AG04450 (cell line): ENCODE data around the gene CACNG3. TPM values are rescaled to one million over a fixed set of nuclear protein-coding genes. Genes with fewer than 3 reads are reported as not detected.

Experiments used
- CTCF ChIA-PET: fragments of 300-600, 350-600 bp; formaldehyde crosslinking; extraction: SDS; loops from one replicate; lab custom pipeline; 2022; ENCODE audit warnings: antibody characterized with exemption, inconsistent platforms; lab: Charles Lee
- POLR2A ChIA-PET: fragments of 350-600 bp; formaldehyde crosslinking; extraction: SDS; loops from one replicate; lab custom pipeline; 2021; ENCODE audit warnings: antibody characterized with exemption, inconsistent platforms; lab: Yijun Ruan, JAX
- DNase-seq: peaks from one replicate; pipeline ENCODE4 v3.0.0-alpha.2; 2011; ENCODE audit warnings: low read depth, low spot score
- H3K27ac ChIP-seq: one replicate; pipeline ENCODE4 v1.5.1; 2012; ENCODE audit warnings: low read depth, low read length, control low read depth
- H3K27me3 ChIP-seq: one replicate; pipeline ENCODE4 v1.6.0; 2012; ENCODE audit warnings: low read length; ENCODE audit not compliant: control insufficient read depth, insufficient read depth
- H3K4me3 ChIP-seq: 2 replicates; pipeline ENCODE4 v1.5.1; 2011; ENCODE audit warnings: mild to moderate bottlenecking, low read depth, low read length, control low read depth
- H3K9me3 ChIP-seq: 2 replicates; pipeline ENCODE4 v1.5.1; 2012; ENCODE audit warnings: low read length; ENCODE audit not compliant: control insufficient read depth, insufficient read depth
- CTCF ChIP-seq: IDR thresholded peaks from 2 replicates; pipeline ENCODE4 v1.5.1; 2011; ENCODE audit warnings: low read depth, low read length, control low read depth, inconsistent platforms
- polyA plus RNA-seq: library from polyadenylated mRNA; depleted of rRNA; stranded (reverse); fragments of >200 nt; gene quantifications from 2 replicates; pipeline ENCODE4 v1.2.3, GENCODE V29; 2011

CACNG3 gene
- polyA plus RNA-seq, 1 experiment: not detected

GRCh38 chr16:24286741-24287405 is 30.7 kb downstream of the CACNG3 start:
- no peak for TF ChIP-seq CTCF

GRCh38 chr16:24288516-24288915 is 32.4 kb downstream of the CACNG3 start:
- CTCF ChIA-PET: no interaction called here

More at GRCh38 chr16:24286741-24287405, 30.7 kb downstream of the CACNG3 start:
- H3K4me3 ChIP-seq: no peak overlapping the region
- no peaks in the 10 kb centered on the region for H3K9me3 ChIP-seq
- H3K27me3 ChIP-seq: no peaks in the 10 kb centered on the region
- no peak overlapping the region for H3K27ac ChIP-seq
- ChIA-PET CTCF (no interaction called here), POLR2A (no interaction called here)
- DNase-seq: no peak

DNA sequence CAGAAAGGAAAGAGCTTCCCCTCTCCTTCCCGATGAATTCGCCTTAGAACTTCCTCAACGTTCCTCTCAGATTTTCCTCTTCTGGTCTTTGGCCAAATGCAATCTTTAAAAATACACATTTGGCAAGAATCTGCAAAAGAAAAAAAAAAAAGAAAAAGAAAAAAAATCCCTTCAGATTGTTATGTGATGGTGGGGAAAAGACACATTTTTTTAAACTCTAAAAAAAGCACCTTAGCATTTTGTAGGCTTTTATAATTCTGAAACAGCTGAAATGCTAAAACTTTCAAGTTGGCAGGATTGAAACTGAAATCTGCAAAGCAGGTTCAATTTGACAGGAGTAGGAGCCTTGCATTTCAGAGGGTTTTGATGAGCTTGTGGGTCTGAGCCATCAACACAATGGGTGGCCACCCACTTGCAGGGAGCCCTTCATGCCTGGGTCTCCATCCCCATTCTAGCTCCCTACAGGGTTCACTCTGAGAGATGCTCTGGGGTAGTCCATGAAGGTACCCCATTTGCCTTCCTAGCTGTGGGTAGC is 33.1 kb downstream of the CACNG3 start:
- no peak overlapping the region for H3K27ac ChIP-seq
- ChIA-PET CTCF (no interaction called here), POLR2A (no interaction called here)
- no peak overlapping the region for H3K4me3 ChIP-seq
- H3K9me3 ChIP-seq: no peaks in the 10 kb centered on the region
- no peak for TF ChIP-seq CTCF
- DNase-seq: no peak
- no peaks in the 10 kb centered on the region for H3K27me3 ChIP-seq

More at GRCh38 chr16:24288516-24288915, 32.4 kb downstream of the CACNG3 start:
- H3K27ac ChIP-seq: no peak overlapping the region
- DNase-seq: no peak
- H3K4me3 ChIP-seq: no peak overlapping the region
- H3K9me3 ChIP-seq: no peaks in the 10 kb centered on the region
- H3K27me3 ChIP-seq: no peaks in the 10 kb centered on the region
- POLR2A ChIA-PET: no interaction called here
- TF ChIP-seq CTCF: no peak

DNA sequence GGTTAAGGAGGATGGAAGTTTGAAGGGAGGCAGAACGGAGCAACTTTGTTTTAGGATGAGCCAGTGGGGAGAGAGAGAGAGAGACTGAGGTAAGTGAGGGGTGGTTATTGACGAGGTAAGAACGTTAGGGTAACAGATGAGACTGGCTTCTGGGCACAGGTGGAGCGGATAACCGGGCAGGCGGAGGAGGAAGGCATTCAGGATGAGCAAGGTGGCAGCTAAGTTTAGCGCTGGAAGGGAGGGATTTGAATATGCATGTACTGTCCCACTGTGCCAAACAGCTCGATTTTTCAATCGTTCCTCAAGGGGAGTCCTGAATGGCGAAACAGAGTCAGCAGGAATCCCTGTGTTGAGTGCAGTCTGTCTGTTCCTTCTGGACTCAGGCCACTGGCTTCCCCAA is 35.8 kb downstream of the CACNG3 start:
- no peak for DNase-seq
- TF ChIP-seq CTCF: no peak
- no peak overlapping the region for H3K27ac ChIP-seq
- POLR2A ChIA-PET: no interaction called here
- CTCF ChIA-PET: no interaction called here
- no peak overlapping the region for H3K4me3 ChIP-seq
- no peaks in the 10 kb centered on the region for H3K27me3 ChIP-seq
- H3K9me3 ChIP-seq: no peaks in the 10 kb centered on the region

DNA sequence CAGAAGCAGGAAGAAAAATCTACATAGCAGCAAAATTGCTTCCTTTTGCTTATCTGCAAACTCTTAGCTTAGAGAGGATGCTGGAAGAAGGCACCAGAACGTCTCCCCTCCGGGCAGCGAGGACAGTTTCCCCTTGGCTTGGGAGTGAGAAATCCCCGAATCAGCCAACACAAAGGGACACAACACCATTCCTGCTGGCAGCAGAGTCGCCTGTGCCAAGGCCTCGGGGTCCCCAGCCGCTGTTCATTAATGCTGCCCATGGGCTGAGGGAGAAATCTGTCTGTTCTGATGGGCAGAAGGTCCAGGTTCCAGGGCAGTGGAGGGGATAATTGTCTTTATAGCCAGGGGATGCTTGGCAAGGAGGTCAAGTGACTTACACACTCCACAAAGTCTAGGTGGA is 38.0 kb downstream of the CACNG3 start:
- DNase-seq: no peak
- ChIA-PET CTCF (no interaction called here), POLR2A (no interaction called here)
- no peaks in the 10 kb centered on the region for H3K27me3 ChIP-seq
- no peak overlapping the region for H3K4me3 ChIP-seq
- TF ChIP-seq CTCF: no peak
- H3K27ac ChIP-seq: no peak overlapping the region
- no peaks in the 10 kb centered on the region for H3K9me3 ChIP-seq
